Dedifferentiated amniotic fluid mesenchymal stem cell (primary cell): Measurements from ENCODE around the gene HDLBP.

ENCODE experiments used
- DNase-seq: peaks from one replicate; pipeline ENCODE4 v3.0.0-alpha.2; 2016; ENCODE audit errors: extremely low spot score

HDLBP gene

GRCh38 chr2:241228860-241229516, 86.5 kb downstream of the HDLBP start:
- no peak for DNase-seq

DNA sequence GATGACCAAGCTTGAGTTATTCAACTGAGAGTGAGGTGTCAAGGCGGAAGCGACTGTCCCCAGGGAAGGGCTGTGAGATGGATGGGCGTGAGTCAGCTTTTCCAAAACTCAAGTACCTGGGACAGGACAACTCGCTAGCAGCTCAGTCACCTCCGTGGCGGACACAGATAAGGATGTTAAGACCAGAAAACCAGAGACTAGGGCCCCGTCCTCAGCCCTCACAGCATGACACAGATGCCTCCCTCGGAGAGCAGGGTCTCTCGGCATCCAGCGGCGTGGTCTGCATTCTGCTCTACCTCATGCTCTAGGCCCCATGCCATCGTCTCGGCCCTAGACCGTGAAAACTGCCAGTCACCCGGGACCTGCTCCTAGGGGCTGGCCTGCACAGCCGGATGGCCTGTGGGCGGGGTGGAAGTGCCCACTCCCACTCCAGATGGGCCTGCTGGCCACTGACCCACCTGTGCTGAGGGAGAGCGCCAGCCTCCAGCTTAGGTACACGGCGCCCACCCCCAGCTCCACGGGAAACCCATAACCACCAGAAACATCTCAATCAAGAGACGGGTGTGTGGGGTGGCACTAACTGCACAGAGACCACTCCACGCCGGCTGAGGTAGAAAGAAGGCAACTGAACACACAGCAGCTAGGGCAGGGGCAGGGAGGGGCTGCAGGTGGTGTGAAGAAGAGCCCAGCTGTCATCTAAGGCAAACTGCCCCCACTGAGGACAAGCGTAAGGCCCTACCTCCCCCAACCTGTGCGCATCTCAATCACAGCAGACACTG, 87.2 kb downstream of the HDLBP start:
- no peak for DNase-seq

GRCh38 chr2:241227594-241227993, 87.9 kb downstream of the HDLBP start:
- no peak for DNase-seq

- no peak for DNase-seq
These were observed 88.5 kb downstream of the HDLBP start for GRCh38 chr2:241226723-241227572.

GRCh38 chr2:241225983-241226382, 89.5 kb downstream of the HDLBP start:
- DNase-seq: no peak

DNA sequence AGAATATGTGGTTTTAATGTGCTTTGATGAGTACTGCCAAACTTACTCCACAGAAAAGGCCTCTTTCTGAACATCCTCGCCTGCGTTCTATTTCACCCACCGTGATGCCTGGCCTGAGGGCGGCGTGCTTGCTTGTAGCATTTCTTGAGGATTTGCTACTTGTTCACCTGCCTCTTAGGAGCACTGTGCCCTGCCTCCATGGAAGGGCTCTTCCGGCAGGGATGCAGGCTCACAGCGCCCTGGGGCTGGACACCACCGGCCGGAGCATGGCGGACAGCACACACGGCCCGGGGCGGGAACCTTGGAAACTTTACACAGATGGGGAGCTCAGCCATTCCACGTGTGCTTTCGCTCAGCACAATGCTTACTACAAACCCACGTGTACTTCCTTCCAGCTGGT, 89.9 kb downstream of the HDLBP start:
- DNase-seq: no peak

- DNase-seq: no peak
These were observed 90.5 kb downstream of the HDLBP start for GRCh38 chr2:241224851-241225438.

GRCh38 chr2:241224018-241224850, 91.2 kb downstream of the HDLBP start:
- no peak for DNase-seq

- DNase-seq: no peak
These were observed 92.1 kb downstream of the HDLBP start for GRCh38 chr2:241223211-241224017.

- no peak for DNase-seq
These were observed 95.6 kb downstream of the HDLBP start for GRCh38 chr2:241219856-241220356.

- no peak for DNase-seq
These were observed 96.5 kb downstream of the HDLBP start for GRCh38 chr2:241219030-241219382.

DNA sequence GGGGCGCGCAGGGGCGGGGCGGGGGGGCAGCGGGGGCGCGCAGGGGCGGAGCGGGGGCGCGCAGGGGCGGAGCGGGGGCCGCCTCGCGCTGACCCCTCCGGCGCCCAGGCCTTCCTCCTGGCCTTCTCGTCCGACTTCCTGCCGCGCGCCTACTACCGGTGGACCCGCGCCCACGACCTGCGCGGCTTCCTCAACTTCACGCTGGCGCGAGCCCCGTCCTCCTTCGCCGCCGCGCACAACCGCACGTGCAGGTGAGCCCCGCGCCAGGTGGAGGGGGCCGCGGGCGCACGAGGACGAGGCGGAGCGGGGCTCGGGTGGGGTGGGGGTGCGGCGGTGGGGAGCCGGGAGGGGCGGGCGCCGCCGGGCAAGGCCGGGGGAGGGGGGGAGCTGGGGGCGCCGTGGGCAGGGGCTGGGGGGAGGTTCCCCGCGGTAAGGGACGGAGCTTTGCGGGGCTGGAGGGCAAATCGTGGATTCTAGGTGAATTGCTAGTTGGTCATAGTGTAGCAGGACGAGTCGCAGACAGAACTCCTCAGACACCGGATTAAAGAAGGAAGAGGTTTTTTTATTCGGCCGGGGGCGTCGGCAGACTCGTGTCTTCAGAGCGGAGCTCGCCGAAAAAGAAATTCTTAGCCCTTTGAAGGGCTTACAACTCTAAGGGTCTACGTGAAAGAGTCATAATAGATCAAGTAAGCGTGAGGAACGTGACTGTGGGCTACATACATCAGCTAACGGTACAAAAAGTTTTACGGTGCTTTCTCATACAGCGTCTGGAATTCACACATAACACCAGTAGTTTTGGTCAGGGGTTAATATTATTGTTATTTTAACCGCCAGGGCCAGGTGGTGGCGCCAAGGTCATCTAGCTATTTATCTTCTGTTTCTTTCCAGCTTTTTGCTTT, 97.1 kb downstream of the HDLBP start:
- DNase-seq: no peak

DNA sequence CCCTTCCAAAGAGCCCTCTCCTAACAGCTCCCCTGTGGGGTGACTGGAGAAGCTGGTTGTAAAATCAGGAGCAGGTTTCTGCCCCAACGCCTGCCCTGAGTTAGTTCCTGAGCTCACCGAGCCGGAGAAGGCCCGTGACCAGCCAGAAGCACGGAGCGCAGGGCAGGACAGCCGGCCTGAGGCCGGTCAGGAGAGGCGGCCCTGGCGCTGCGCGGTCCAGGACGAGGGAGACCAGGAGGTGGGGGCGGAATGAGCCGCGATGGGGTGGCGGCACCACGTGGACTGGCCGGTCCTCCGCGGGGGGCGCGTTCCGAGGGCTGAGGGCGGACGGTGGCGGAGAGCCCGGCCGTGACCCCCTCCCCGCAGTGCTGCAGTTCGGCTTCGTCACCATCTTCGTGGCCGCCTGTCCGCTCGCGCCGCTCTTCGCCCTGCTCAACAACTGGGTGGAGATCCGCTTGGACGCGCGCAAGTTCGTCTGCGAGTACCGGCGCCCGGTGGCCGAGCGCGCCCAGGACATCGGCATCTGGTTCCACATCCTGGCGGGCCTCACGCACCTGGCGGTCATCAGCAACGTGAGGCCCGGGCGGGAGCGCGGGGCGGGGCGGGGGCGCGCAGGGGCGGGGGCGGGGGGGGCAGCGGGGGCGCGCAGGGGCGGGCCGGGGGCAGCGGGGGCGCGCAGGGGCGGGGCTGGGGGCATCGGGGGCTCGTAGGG, 98.0 kb downstream of the HDLBP start:
- peak; percentile 42 for DNase-seq

DNA sequence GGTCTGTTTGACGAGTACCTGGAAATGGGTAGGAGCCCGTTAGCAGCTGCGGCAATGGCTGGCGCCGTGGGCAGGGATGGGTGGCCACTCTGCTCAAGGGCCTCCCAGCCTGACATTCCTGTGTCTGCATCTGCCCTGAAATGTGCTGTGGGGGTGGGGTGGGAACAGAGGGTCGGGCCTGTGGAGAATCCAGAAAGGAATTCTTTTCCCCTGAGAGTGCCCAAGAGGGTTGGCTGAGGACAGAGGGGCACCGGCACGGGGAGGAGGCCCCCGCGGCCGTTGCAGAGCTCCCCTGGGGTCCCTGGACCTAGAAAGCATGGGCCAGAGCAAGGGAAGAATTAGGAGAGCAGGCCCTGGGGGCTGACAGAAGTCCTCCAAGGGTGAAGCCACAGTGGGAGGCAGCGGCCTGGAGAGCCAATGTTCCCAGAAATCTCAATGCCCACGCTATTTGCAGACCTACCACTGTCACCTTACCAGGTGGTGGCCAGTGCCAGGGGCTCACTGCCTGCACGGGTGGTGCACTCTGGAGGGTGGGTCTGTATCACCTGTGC, 99.2 kb downstream of the HDLBP start:
- no peak for DNase-seq

DNA sequence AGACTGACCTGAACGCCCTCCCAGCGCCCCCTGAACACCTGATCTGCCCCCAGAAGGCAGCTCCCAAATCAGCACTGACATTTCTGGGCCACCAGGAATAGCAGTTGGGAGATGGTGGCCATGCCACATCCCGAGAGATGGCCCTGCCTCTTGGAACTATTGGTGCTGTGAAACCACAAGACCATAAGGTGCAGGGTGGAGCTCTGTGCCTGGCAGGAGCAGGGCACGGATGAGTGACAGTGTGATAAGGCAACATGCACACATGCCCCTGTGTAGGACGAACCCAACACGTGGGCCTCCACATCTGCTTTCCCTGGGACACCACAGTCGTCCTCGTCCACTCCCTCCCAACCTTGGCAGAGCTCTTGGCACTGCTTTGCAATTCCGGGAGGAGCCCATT, 100.1 kb downstream of the HDLBP start:
- DNase-seq: no peak

- DNase-seq: no peak
These were observed 100.7 kb downstream of the HDLBP start for GRCh38 chr2:241214766-241215165.

DNA sequence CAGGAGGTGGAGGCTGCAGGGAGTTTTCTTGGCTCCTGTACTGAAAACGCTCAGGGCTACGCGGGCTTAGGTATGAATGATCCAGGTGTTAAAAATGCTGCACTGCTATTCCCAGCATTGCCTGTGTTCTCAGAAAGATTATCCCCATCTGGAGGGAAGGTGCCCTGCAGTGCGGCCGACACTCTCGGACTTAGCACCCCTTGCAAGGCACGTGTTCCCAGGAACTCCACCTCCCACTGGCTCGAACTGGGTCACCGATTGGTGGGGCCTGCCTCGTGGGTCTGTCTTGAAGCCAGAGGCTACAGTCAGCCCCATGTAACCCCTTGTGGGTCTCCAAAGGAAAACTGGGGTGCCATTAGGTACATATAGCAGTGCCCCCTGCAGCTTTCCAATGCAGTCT, 101.3 kb downstream of the HDLBP start:
- no peak for DNase-seq

DNA sequence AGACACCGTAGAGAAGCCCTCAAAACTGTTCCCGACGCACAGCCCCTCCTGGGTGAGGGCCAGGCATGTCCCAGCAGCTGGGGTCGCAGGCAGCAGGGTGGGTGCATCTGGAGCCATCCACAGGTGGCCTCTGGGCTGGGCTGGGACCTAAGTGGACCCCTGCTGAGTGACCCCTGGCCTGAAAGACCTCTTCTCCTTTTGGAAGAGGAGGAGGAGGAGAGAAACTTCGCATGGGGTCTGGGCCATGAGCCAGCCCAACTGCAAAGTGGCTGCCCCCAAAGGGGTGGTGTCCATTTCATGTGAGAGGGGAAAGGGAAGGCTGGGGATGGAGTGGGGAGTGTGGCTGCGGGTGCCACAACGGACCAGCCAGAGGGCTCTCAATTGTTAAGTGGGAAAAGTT, 101.9 kb downstream of the HDLBP start:
- DNase-seq: no peak
